HEK293 (cell line): ENCODE data around the gene LHFPL5.

Source experiments
- CTCF ChIA-PET: fragments of 350-600 bp; formaldehyde crosslinking; extraction: SDS; loops from one replicate; lab custom pipeline; 2021; ENCODE audit warnings: antibody characterized with exemption; lab: Yijun Ruan, JAX
- POLR2A ChIA-PET: fragments of 300-600 bp; formaldehyde crosslinking; extraction: SDS; loops from one replicate; lab custom pipeline; 2020; ENCODE audit warnings: antibody characterized with exemption, inconsistent platforms; lab: Yijun Ruan, JAX
- H3K27ac ChIP-seq: fragments of 200-500 bp; sonication (Bioruptor generic); 2 replicates; pipeline ENCODE4 v1.5.1; 2014; ENCODE audit warnings: low read depth, low read length, control low read depth, inconsistent platforms; ENCODE audit errors: extremely low read depth
- H3K36me3 ChIP-seq, 2 experiments: fragments of 200-500 bp in 1 of 2; sonication (Bioruptor generic) in 1 of 2; 1 replicate in 1 of 2; 2 replicates in 1 of 2; pipeline ENCODE4 v1.5.1; 2014 to 2017; ENCODE audit warnings: inconsistent platforms in 2 of 2, low read length in 2 of 2; ENCODE audit not compliant: control insufficient read depth in 2 of 2, insufficient read depth in 1 of 2
- H3K4me1 ChIP-seq: fragments of 200-500 bp; sonication (Bioruptor generic); 2 replicates; pipeline ENCODE4 v1.5.1; 2014; ENCODE audit warnings: mild to moderate bottlenecking, low read length, inconsistent platforms; ENCODE audit not compliant: control insufficient read depth, insufficient read depth
- H3K4me3 ChIP-seq: 2 replicates; pipeline ENCODE4 v1.5.1; 2011; ENCODE audit warnings: low read depth, mild to moderate bottlenecking, control low read depth, low read length, moderate library complexity
- H3K9me3 ChIP-seq: fragments of 200-500 bp; sonication (Bioruptor generic); 2 replicates; pipeline ENCODE4 v1.5.1; 2014; ENCODE audit warnings: low read depth, low read length, inconsistent platforms; ENCODE audit not compliant: control insufficient read depth, insufficient read depth
- CTCF ChIP-seq: fragments of 450-650 bp; formaldehyde crosslinking; IDR thresholded peaks from 2 replicates; pipeline ENCODE4 v1.5.1; 2016; ENCODE audit warnings: missing biosample characterization, missing genetic modification characterization
- HOXC10 ChIP-seq: sonication (generic); formaldehyde crosslinking; IDR thresholded peaks from 2 replicates; pipeline ENCODE4 v1.8.1; 2023; ENCODE audit warnings: mild to moderate bottlenecking, missing genetic modification reagents
- HOXD13 ChIP-seq: sonication (generic); formaldehyde crosslinking; IDR thresholded peaks from 2 replicates; pipeline ENCODE4 v1.8.0; 2022; ENCODE audit warnings: missing genetic modification reagents, borderline replicate concordance
- PATZ1 ChIP-seq: fragments of 450-650 bp; formaldehyde crosslinking; IDR thresholded peaks from 2 replicates; pipeline ENCODE4 v1.5.1; 2016; ENCODE audit warnings: missing biosample characterization, missing genetic modification characterization
- PRDM4 ChIP-seq: fragments of 450-650 bp; formaldehyde crosslinking; IDR thresholded peaks from 2 replicates; pipeline ENCODE4 v1.5.1; 2017; ENCODE audit warnings: missing biosample characterization, missing genetic modification characterization
- REST ChIP-seq: fragments of 450-650 bp; formaldehyde crosslinking; IDR thresholded peaks from 2 replicates; pipeline ENCODE4 v1.5.1; 2016; ENCODE audit warnings: missing biosample characterization, missing genetic modification characterization
- ZBTB1 ChIP-seq: fragments of 450-650 bp; formaldehyde crosslinking; IDR thresholded peaks from 2 replicates; pipeline ENCODE4 v1.5.1; 2016; ENCODE audit warnings: missing biosample characterization, missing genetic modification characterization
- ZIC2 ChIP-seq: fragments of 450-650 bp; formaldehyde crosslinking; IDR thresholded peaks from 2 replicates; pipeline ENCODE4 v1.5.1; 2016; ENCODE audit warnings: missing biosample characterization, missing genetic modification characterization
- ZNF221 ChIP-seq: fragments of 450-650 bp; formaldehyde crosslinking; IDR thresholded peaks from 2 replicates; pipeline ENCODE4 v1.5.1; 2017; ENCODE audit warnings: missing biosample characterization, missing genetic modification characterization, borderline replicate concordance
- ZNF324 ChIP-seq: fragments of 450-650 bp; formaldehyde crosslinking; IDR thresholded peaks from 2 replicates; pipeline ENCODE4 v1.5.1; 2016; ENCODE audit warnings: missing biosample characterization, missing genetic modification characterization
- ZNF335 ChIP-seq: fragments of 450-650 bp; formaldehyde crosslinking; conservative IDR thresholded peaks from 2 replicates; pipeline ENCODE4 v1.5.1; 2016; ENCODE audit warnings: missing biosample characterization, missing genetic modification characterization
- ZNF561 ChIP-seq: fragments of 450-650 bp; IDR thresholded peaks from 2 replicates; pipeline ENCODE4 v1.5.1; 2018; ENCODE audit warnings: missing biosample characterization, missing genetic modification characterization, borderline replicate concordance
- ZNF571 ChIP-seq: fragments of 450-650 bp; formaldehyde crosslinking; IDR thresholded peaks from 2 replicates; pipeline ENCODE4 v1.5.0; 2017; ENCODE audit warnings: missing biosample characterization, missing genetic modification characterization
- ZNF600 ChIP-seq: fragments of 450-650 bp; formaldehyde crosslinking; IDR thresholded peaks from 2 replicates; pipeline ENCODE4 v1.5.1; 2016; ENCODE audit warnings: missing biosample characterization, missing genetic modification characterization
- ZNF692 ChIP-seq: fragments of 450-650 bp; formaldehyde crosslinking; IDR thresholded peaks from 2 replicates; pipeline ENCODE4 v1.5.1; 2016; ENCODE audit warnings: missing biosample characterization, missing genetic modification characterization
- ZNF776 ChIP-seq: fragments of 450-650 bp; formaldehyde crosslinking; IDR thresholded peaks from 2 replicates; pipeline ENCODE4 v1.5.0; 2017; ENCODE audit warnings: missing biosample characterization, missing genetic modification characterization, borderline replicate concordance
- ZNF843 ChIP-seq: fragments of 450-650 bp; formaldehyde crosslinking; IDR thresholded peaks from 2 replicates; pipeline ENCODE4 v1.5.1; 2016; ENCODE audit warnings: missing biosample characterization, missing genetic modification characterization

Gene LHFPL5

GRCh38 chr6:35804996-35805736 is at the start of gene LHFPL5 (continued):
- TF ChIP-seq ZNF692 (peak; percentile 34), ZIC2 (tag by site-specific recombination) (peak; percentile 45; the same call in 1 of the 2 replicates), PATZ1 (tag by site-specific recombination) (peak; percentile 80), ZNF335 (peak; percentile 66), ZNF221 (tag by site-specific recombination) (no peak), ZNF324 (tag by site-specific recombination) (no peak), HOXD13 (CRISPR knock-in tag) (no peak), ZNF776 (tag by site-specific recombination) (no peak), ZNF571 (no peak), REST (tag by site-specific recombination) (peak; percentile 99), PRDM4 (tag by site-specific recombination) (no peak), ZNF600 (tag by site-specific recombination) (0 out of 2 replicates have a peak, but pooled peaks have one; percentile 29), ZNF561 (tag by site-specific recombination) (peak; percentile 94), ZNF843 (tag by site-specific recombination) (no peak), HOXC10 (CRISPR knock-in tag) (0 out of 2 replicates have a peak, but pooled peaks have one; percentile 87)
- TF ChIP-seq, all 188 proteins: peak for 25

- H3K4me3 ChIP-seq: no peak overlapping the region
- H3K36me3 ChIP-seq: no peaks in the 10 kb centered on the region
- no peaks in the 10 kb centered on the region for H3K4me1 ChIP-seq
- H3K9me3 ChIP-seq: no peaks in the 10 kb centered on the region
- 0 out of 2 replicates have a peak, but pooled peaks have one; percentile 11 for TF ChIP-seq CTCF (tag by site-specific recombination)
- TF ChIP-seq ZBTB1 (tag by site-specific recombination): no peak
- POLR2A ChIA-PET: no interaction called here
- CTCF ChIA-PET: interaction anchor here (0.6 to 1.2 kb wide), 14 partner anchors 9 to 245 kb away, joined by 3 to 13 read pairs (median 4); partner anchors contain the start of gene TULP1
- no peak overlapping the region for H3K27ac ChIP-seq
Observed at GRCh38 chr6:35757456-35758123, 47.6 kb upstream of the LHFPL5 start.
